GM23338 (cell line): Measurements from ENCODE around the gene EMC10. TPM values are rescaled to one million over a fixed set of nuclear protein-coding genes. Genes with fewer than 3 reads are reported as not detected.

ENCODE experiments used
- ATAC-seq: fragments of 200-7000 bp; cut with Tn5 transposase; 3 replicates; pipeline ENCODE4 v1.9.1; 2020
- DNase-seq: peaks from one replicate; pipeline ENCODE4 v3.0.0-alpha.2; 2015; ENCODE audit warnings: low spot score
- H2AFZ ChIP-seq: fragments of 200-600 bp; sonication (generic); 2 replicates; pipeline ENCODE4 v1.8.0; 2016; ENCODE audit warnings: antibody characterized with exemption, mild to moderate bottlenecking, moderate library complexity
- H3F3A ChIP-seq: fragments of 200-600 bp; sonication (generic); replicated peaks from 2 replicates; pipeline ENCODE4 v1.8.0; 2017; ENCODE audit warnings: antibody characterized with exemption, mixed run types, low read depth
- H3K27ac ChIP-seq: fragments of 200-600 bp; sonication (generic); 2 replicates; pipeline ENCODE4 v1.6.1; 2016; ENCODE audit warnings: low read depth
- H3K27me3 ChIP-seq: fragments of 200-600 bp; sonication (generic); 2 replicates; pipeline ENCODE4 v1.8.0; 2016; ENCODE audit warnings: mild to moderate bottlenecking, mixed run types, moderate library complexity; ENCODE audit not compliant: insufficient read depth
- H3K36me3 ChIP-seq: fragments of 200-600 bp; sonication (generic); 2 replicates; pipeline ENCODE4 v1.8.0; 2016; ENCODE audit warnings: mild to moderate bottlenecking; ENCODE audit not compliant: insufficient read depth
- H3K4me1 ChIP-seq: fragments of 200-600 bp; sonication (generic); 2 replicates; pipeline ENCODE4 v1.8.0; 2016; ENCODE audit warnings: mild to moderate bottlenecking, moderate library complexity; ENCODE audit not compliant: insufficient read depth
- H3K4me2 ChIP-seq: fragments of 200-600 bp; sonication (generic); 2 replicates; pipeline ENCODE4 v1.7.1; 2017; ENCODE audit warnings: mixed run types
- H3K4me3 ChIP-seq: fragments of 200-600 bp; sonication (generic); 2 replicates; pipeline ENCODE4 v1.6.1; 2016; ENCODE audit warnings: mixed run types
- H3K79me2 ChIP-seq: fragments of 200-600 bp; sonication (generic); replicated peaks from 2 replicates; pipeline ENCODE4 v1.8.0; 2017; ENCODE audit warnings: mild to moderate bottlenecking; ENCODE audit not compliant: insufficient read depth
- H3K9me2 ChIP-seq: fragments of 200-600 bp; sonication (generic); 2 replicates; pipeline ENCODE4 v1.8.0; 2017; ENCODE audit not compliant: insufficient read depth
- H4K20me1 ChIP-seq: fragments of 200-600 bp; sonication (generic); replicated peaks from 2 replicates; pipeline ENCODE4 v1.8.0; 2017; ENCODE audit warnings: mild to moderate bottlenecking; ENCODE audit not compliant: insufficient read depth
- H3K27ac Mint-ChIP-seq: 2 replicates; pipeline ENCODE4 v1.8.0; 2020; ENCODE audit warnings: inconsistent platforms, mild to moderate bottlenecking, moderate library complexity, mixed read lengths
- H3K27me3 Mint-ChIP-seq: 3 replicates; pipeline ENCODE4 v1.8.0; 2022; ENCODE audit warnings: low read depth, mild to moderate bottlenecking, moderate library complexity, mixed read lengths, inconsistent platforms; ENCODE audit not compliant: insufficient read depth, poor library complexity
- H3K36me3 Mint-ChIP-seq: 3 replicates; pipeline ENCODE4 v1.8.0; 2021; ENCODE audit warnings: low read depth, mild to moderate bottlenecking, inconsistent platforms, moderate library complexity, mixed read lengths
- H3K4me1 Mint-ChIP-seq: 3 replicates; pipeline ENCODE4 v1.8.0; 2020; ENCODE audit warnings: mild to moderate bottlenecking, inconsistent platforms, mixed read lengths
- H3K4me3 Mint-ChIP-seq: 3 replicates; pipeline ENCODE4 v1.8.0; 2021; ENCODE audit warnings: moderate library complexity, mild to moderate bottlenecking, inconsistent platforms, mixed read lengths
- H3K9me3 Mint-ChIP-seq: 3 replicates; pipeline ENCODE4 v1.8.0; 2020; ENCODE audit warnings: moderate library complexity, mild to moderate bottlenecking, inconsistent platforms, mixed read lengths
- CREB1 ChIP-seq: fragments of 250-450 bp; sonication (Bioruptor Pico); IDR thresholded peaks from 2 replicates; pipeline ENCODE4 v1.5.0; 2020; ENCODE audit warnings: low read depth, mild to moderate bottlenecking, moderate library complexity
- ETS1 ChIP-seq: IDR thresholded peaks from 2 replicates; pipeline ENCODE4 v1.6.1; 2016; ENCODE audit warnings: antibody characterized with exemption
- EZH2 ChIP-seq: fragments of 200-600 bp; sonication (generic); IDR thresholded peaks from one replicate; pipeline ENCODE4 v1.8.0; 2017; ENCODE audit warnings: antibody characterized with exemption, mild to moderate bottlenecking, low read depth; ENCODE audit not compliant: unreplicated experiment
- EZH2phosphoT487 ChIP-seq: fragments of 200-600 bp; sonication (generic); IDR thresholded peaks from one replicate; pipeline ENCODE4 v1.8.1; 2018; ENCODE audit warnings: antibody characterized with exemption; ENCODE audit not compliant: unreplicated experiment
- JUNB ChIP-seq: IDR thresholded peaks from one replicate; pipeline ENCODE4 v1.6.1; 2016; ENCODE audit warnings: antibody characterized with exemption; ENCODE audit not compliant: unreplicated experiment
- NANOG ChIP-seq: IDR thresholded peaks from 2 replicates; pipeline ENCODE4 v1.6.1; 2016; ENCODE audit warnings: antibody characterized with exemption, borderline replicate concordance
- POLR2AphosphoS5 ChIP-seq: IDR thresholded peaks from 2 replicates; pipeline ENCODE4 v1.6.1; 2016; ENCODE audit warnings: antibody characterized with exemption, low read depth
- STAT1 ChIP-seq: IDR thresholded peaks from one replicate; pipeline ENCODE4 v1.6.1; 2016; ENCODE audit warnings: antibody characterized with exemption; ENCODE audit not compliant: unreplicated experiment
- ZNF114 ChIP-seq: fragments of 250-450 bp; sonication (Bioruptor Pico); IDR thresholded peaks from 2 replicates; pipeline ENCODE4 v1.5.0; 2020; ENCODE audit warnings: mild to moderate bottlenecking, moderate library complexity
- ZNF331 ChIP-seq: fragments of 250-450 bp; sonication (Bioruptor Pico); IDR thresholded peaks from 2 replicates; pipeline ENCODE4 v1.5.0; 2020; ENCODE audit warnings: low read depth, mild to moderate bottlenecking, moderate library complexity
- polyA plus RNA-seq: library from polyadenylated mRNA; unstranded; fragments of >200 nt; fragmentation: Nextera tagmentation; extraction: Ambion mirVana; gene quantifications from 2 replicates; pipeline ENCODE4 v1.2.1, GENCODE V29; 2016
- total RNA-seq: library from RNA; depleted of rRNA; stranded (reverse); fragments of >200 nt; shearing (Covaris generic); gene quantifications from 2 replicates; pipeline ENCODE4 v1.2.3, GENCODE V29; 2014
- TF ChIP-seq, protein P1 (sequence below): IDR thresholded peaks from one replicate; pipeline ENCODE4 v1.6.1; 2018; ENCODE audit warnings: antibody characterized with exemption; ENCODE audit not compliant: unreplicated experiment
- TF ChIP-seq, protein P2 (sequence below), 2 experiments: fragments of 200-600 bp in 1 of 2; sonication (generic) in 1 of 2; conservative IDR thresholded peaks; 2 replicates each; pipeline versions ENCODE4 v1.5.1 to v1.6.1; 2016 to 2017; ENCODE audit warnings: antibody characterized with exemption in 2 of 2, low read depth in 2 of 2, mild to moderate bottlenecking in 2 of 2, moderate library complexity in 1 of 2
- TF ChIP-seq, protein P3 (sequence below): fragments of 250-450 bp; sonication (Bioruptor Pico); IDR thresholded peaks from 2 replicates; pipeline ENCODE4 v1.5.0; 2020; ENCODE audit warnings: mild to moderate bottlenecking, moderate library complexity

Gene EMC10
- total and polyA plus RNA-seq, 2 experiments from 2014 or later = 24.8 to 113 TPM

DNA sequence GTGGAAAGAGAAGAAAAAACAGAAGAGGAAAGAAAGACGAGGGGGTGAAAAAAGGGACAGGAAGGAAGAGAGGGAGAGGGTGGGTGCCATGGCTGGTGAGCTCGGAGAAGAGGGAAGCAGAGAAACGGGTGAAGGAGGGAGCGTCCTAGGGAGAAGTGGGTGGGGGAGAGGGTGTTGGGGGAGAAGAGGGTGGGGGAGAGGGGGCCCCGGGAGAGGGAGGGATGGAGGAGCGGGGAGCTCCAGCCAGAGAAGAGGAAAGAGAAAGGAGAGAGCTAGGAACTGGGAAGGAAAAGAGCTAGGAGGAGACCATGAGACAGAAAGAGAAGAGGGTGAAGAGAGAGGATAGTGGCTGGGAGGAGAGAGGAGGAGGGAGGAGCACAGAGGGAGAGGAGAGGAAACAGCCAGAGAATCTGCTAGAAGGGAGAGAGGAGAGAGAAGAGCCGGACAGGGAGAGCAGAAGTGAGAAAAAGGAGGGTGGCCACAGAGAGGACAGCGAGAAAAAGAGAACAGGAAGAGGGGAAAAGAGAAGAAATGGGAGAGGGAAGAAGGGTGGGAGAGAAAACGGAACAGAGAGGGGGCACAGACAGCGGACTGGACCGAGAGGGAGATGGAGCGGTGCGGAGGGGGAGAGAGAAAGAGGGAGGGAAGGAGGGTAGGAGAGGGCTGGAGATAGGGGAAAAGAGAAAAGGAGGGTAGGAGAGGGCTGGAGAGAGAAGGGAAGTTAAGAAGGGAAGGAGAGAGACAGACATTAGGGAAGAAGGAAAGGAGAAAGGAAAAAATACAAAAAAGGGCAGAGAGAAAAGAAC, 12.3 kb downstream of the EMC10 start:
- Mint-ChIP-seq H3K4me1 (no peaks in the 10 kb centered on the region; the same call in 2 of the 3 replicates), H3K27ac (no peak overlapping the region), H3K36me3 (peaks cover 57% of the 10 kb centered on the region), H3K4me3 (no peak overlapping the region), H3K27me3 (peaks cover 5% of the 10 kb centered on the region), H3K9me3 (peaks cover 99% of the 10 kb centered on the region)
- H2AFZ ChIP-seq = no peak overlapping the region
- no peak for ATAC-seq
- no peaks in the 10 kb centered on the region for H3K79me2 ChIP-seq
- DNase-seq = no peak
- no peaks in the 10 kb centered on the region for H4K20me1 ChIP-seq
- TF ChIP-seq CREB1 (CRISPR knock-in tag) (no peak), STAT1 (no peak), EZH2phosphoT487 (no peak), JUNB (no peak), ZNF114 (CRISPR knock-in tag) (no peak), NANOG (no peak), ZNF331 (no peak), POLR2AphosphoS5 (no peak), EZH2 (no peak), ETS1 (no peak)
- TF ChIP-seq, protein P1, sequence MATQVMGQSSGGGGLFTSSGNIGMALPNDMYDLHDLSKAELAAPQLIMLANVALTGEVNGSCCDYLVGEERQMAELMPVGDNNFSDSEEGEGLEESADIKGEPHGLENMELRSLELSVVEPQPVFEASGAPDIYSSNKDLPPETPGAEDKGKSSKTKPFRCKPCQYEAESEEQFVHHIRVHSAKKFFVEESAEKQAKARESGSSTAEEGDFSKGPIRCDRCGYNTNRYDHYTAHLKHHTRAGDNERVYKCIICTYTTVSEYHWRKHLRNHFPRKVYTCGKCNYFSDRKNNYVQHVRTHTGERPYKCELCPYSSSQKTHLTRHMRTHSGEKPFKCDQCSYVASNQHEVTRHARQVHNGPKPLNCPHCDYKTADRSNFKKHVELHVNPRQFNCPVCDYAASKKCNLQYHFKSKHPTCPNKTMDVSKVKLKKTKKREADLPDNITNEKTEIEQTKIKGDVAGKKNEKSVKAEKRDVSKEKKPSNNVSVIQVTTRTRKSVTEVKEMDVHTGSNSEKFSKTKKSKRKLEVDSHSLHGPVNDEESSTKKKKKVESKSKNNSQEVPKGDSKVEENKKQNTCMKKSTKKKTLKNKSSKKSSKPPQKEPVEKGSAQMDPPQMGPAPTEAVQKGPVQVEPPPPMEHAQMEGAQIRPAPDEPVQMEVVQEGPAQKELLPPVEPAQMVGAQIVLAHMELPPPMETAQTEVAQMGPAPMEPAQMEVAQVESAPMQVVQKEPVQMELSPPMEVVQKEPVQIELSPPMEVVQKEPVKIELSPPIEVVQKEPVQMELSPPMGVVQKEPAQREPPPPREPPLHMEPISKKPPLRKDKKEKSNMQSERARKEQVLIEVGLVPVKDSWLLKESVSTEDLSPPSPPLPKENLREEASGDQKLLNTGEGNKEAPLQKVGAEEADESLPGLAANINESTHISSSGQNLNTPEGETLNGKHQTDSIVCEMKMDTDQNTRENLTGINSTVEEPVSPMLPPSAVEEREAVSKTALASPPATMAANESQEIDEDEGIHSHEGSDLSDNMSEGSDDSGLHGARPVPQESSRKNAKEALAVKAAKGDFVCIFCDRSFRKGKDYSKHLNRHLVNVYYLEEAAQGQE = no peak
- TF ChIP-seq, protein P2, sequence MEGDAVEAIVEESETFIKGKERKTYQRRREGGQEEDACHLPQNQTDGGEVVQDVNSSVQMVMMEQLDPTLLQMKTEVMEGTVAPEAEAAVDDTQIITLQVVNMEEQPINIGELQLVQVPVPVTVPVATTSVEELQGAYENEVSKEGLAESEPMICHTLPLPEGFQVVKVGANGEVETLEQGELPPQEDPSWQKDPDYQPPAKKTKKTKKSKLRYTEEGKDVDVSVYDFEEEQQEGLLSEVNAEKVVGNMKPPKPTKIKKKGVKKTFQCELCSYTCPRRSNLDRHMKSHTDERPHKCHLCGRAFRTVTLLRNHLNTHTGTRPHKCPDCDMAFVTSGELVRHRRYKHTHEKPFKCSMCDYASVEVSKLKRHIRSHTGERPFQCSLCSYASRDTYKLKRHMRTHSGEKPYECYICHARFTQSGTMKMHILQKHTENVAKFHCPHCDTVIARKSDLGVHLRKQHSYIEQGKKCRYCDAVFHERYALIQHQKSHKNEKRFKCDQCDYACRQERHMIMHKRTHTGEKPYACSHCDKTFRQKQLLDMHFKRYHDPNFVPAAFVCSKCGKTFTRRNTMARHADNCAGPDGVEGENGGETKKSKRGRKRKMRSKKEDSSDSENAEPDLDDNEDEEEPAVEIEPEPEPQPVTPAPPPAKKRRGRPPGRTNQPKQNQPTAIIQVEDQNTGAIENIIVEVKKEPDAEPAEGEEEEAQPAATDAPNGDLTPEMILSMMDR (conservative IDR thresholded peaks at IDR 0.05; ENCODE audit: low read depth in 2 of 2) = no peak
- TF ChIP-seq, protein P3, sequence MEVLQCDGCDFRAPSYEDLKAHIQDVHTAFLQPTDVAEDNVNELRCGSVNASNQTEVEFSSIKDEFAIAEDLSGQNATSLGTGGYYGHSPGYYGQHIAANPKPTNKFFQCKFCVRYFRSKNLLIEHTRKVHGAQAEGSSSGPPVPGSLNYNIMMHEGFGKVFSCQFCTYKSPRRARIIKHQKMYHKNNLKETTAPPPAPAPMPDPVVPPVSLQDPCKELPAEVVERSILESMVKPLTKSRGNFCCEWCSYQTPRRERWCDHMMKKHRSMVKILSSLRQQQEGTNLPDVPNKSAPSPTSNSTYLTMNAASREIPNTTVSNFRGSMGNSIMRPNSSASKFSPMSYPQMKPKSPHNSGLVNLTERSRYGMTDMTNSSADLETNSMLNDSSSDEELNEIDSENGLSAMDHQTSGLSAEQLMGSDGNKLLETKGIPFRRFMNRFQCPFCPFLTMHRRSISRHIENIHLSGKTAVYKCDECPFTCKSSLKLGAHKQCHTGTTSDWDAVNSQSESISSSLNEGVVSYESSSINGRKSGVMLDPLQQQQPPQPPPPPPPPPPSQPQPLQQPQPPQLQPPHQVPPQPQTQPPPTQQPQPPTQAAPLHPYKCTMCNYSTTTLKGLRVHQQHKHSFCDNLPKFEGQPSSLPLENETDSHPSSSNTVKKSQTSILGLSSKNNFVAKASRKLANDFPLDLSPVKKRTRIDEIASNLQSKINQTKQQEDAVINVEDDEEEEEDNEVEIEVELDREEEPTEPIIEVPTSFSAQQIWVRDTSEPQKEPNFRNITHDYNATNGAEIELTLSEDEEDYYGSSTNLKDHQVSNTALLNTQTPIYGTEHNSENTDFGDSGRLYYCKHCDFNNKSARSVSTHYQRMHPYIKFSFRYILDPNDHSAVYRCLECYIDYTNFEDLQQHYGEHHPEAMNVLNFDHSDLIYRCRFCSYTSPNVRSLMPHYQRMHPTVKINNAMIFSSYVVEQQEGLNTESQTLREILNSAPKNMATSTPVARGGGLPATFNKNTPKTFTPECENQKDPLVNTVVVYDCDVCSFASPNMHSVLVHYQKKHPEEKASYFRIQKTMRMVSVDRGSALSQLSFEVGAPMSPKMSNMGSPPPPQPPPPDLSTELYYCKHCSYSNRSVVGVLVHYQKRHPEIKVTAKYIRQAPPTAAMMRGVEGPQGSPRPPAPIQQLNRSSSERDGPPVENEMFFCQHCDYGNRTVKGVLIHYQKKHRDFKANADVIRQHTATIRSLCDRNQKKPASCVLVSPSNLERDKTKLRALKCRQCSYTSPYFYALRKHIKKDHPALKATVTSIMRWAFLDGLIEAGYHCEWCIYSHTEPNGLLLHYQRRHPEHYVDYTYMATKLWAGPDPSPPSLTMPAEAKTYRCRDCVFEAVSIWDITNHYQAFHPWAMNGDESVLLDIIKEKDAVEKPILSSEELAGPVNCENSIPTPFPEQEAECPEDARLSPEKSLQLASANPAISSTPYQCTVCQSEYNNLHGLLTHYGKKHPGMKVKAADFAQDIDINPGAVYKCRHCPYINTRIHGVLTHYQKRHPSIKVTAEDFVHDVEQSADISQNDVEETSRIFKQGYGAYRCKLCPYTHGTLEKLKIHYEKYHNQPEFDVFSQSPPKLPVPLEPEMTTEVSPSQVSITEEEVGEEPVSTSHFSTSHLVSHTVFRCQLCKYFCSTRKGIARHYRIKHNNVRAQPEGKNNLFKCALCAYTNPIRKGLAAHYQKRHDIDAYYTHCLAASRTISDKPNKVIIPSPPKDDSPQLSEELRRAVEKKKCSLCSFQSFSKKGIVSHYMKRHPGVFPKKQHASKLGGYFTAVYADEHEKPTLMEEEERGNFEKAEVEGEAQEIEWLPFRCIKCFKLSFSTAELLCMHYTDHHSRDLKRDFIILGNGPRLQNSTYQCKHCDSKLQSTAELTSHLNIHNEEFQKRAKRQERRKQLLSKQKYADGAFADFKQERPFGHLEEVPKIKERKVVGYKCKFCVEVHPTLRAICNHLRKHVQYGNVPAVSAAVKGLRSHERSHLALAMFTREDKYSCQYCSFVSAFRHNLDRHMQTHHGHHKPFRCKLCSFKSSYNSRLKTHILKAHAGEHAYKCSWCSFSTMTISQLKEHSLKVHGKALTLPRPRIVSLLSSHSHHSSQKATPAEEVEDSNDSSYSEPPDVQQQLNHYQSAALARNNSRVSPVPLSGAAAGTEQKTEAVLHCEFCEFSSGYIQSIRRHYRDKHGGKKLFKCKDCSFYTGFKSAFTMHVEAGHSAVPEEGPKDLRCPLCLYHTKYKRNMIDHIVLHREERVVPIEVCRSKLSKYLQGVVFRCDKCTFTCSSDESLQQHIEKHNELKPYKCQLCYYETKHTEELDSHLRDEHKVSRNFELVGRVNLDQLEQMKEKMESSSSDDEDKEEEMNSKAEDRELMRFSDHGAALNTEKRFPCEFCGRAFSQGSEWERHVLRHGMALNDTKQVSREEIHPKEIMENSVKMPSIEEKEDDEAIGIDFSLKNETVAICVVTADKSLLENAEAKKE (CRISPR knock-in tag) = no peak
- H3K4me2 ChIP-seq = peak overlapping the region; percentile 69; the same call in 1 of the 2 replicates
- H3F3A ChIP-seq = 0 out of 2 replicates have a peak, but pooled peaks cover 4% of the 10 kb centered on the region
- H3K27ac ChIP-seq = no peak overlapping the region
- H3K4me1 ChIP-seq = peaks cover 19% of the 10 kb centered on the region; the same call in 1 of the 2 replicates
- no peaks in the 10 kb centered on the region for H3K9me2 ChIP-seq
- peaks cover 9% of the 10 kb centered on the region for H3K36me3 ChIP-seq
- H3K4me3 ChIP-seq = no peak overlapping the region; the same call in 1 of the 2 replicates
- peaks cover 69% of the 10 kb centered on the region for H3K27me3 ChIP-seq
